ENCODE measurements around the gene DMRTC2. TPM values are rescaled to one million over a fixed set of nuclear protein-coding genes. Genes with fewer than 3 reads are reported as not detected.

The DMRTC2 gene
- polyA plus RNA-seq, 1 donor (not counting 4 experiments of a cell fraction or from before 2014, with no cell fraction given) = not detected

DNA sequence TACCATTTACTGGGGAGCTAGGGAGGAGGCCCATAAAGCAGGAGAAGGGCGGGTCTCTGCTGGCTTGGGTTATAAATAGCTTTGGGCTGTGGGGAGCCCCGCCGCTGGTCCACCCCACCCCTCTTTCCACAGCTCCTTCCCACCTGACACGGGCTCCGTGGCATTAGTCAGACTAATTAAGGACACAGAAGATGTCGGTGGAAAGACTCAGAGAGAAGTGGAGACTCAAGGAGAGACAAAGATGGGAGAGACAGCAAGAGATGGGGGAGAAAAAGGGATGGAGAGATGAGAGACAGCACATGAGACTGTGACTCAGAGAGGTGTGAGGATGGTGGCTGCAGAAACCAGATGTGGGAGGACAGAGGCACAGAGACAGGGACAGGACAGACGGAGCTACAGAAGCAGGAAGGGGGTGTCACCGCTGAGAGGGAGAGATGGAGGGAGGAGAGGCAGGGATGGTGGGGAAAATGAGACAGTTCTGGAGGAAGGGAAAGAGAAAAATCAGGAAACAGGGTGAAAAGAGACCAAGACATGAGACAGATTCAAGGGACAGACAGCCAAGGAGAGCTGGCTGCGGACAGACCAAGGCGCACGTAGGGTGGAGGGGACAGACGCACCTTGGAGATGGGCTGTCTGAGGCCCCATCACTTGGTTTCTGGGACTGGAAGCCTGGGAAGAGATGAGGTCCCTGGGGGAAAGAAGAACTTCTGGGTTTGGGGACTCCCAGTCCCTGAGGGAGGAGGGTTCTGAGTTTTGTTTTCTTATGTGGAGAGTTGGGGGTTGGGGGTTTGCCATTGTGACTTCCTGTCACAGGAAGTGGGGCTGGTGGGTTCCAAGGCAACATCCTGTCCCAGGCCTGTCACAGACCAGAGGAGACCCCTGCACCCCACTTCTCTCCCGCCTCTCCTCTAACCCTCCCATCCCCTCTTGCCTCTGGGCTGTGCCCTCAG is 42.2 kb downstream of the DMRTC2 start:
- DNase-seq (ENCODE audit: low read depth, low spot score) (no peak), FAIRE-seq (peak; percentile 69)
- no peaks in the 10 kb centered on the region for H3K27me3 ChIP-seq (ENCODE audit: control insufficient read depth, extremely low read depth, insufficient read depth, low read length)
- H2AFZ ChIP-seq (ENCODE audit: control insufficient read depth, low read length) = no peak overlapping the region
- H4K20me1 ChIP-seq (ENCODE audit: control insufficient read depth, extremely low read depth, insufficient read depth, low read length) = no peaks in the 10 kb centered on the region
- no peaks in the 10 kb centered on the region for H3K9me3 ChIP-seq (ENCODE audit: control insufficient read depth, low read depth, low read length)
- peak overlapping the region; percentile 80 for H3K9ac ChIP-seq (ENCODE audit: control insufficient read depth, extremely low read depth, insufficient read depth, low read length)
- H3K79me2 ChIP-seq (ENCODE audit: control insufficient read depth, insufficient read depth, low read length) = peaks cover 56% of the 10 kb centered on the region
- peaks cover 20% of the 10 kb centered on the region in 2 experiments for H3K36me3 ChIP-seq (ENCODE audit: control insufficient read depth in 2 of 2, extremely low read depth in 1 of 2, insufficient read depth in 2 of 2, low read length in 2 of 2)
- TF ChIP-seq EZH2 (IDR thresholded peaks at IDR 0.05; ENCODE audit: low read length) = no peak
- TF ChIP-seq, protein P1, sequence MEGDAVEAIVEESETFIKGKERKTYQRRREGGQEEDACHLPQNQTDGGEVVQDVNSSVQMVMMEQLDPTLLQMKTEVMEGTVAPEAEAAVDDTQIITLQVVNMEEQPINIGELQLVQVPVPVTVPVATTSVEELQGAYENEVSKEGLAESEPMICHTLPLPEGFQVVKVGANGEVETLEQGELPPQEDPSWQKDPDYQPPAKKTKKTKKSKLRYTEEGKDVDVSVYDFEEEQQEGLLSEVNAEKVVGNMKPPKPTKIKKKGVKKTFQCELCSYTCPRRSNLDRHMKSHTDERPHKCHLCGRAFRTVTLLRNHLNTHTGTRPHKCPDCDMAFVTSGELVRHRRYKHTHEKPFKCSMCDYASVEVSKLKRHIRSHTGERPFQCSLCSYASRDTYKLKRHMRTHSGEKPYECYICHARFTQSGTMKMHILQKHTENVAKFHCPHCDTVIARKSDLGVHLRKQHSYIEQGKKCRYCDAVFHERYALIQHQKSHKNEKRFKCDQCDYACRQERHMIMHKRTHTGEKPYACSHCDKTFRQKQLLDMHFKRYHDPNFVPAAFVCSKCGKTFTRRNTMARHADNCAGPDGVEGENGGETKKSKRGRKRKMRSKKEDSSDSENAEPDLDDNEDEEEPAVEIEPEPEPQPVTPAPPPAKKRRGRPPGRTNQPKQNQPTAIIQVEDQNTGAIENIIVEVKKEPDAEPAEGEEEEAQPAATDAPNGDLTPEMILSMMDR (optimal IDR thresholded peaks at IDR 0.05 in 1 of 3, IDR thresholded peaks at IDR 0.05 in 1 of 3, conservative IDR thresholded peaks at IDR 0.05 in 1 of 3; ENCODE audit: extremely low read depth in 1 of 3, insufficient read depth in 2 of 3, low read length in 3 of 3) = no peak
- H3K9me1 ChIP-seq (ENCODE audit: control insufficient read depth, extremely low read depth, insufficient read depth, low read length) = peaks cover 6% of the 10 kb centered on the region
- peak overlapping the region; percentile 74 for H3K4me2 ChIP-seq (ENCODE audit: control insufficient read depth, extremely low read depth, insufficient read depth, low read depth, low read length)
- H3K4me3 ChIP-seq (ENCODE audit: control insufficient read depth in 2 of 3, extremely low read depth in 1 of 3, insufficient read depth in 2 of 3, low read depth in 1 of 3, low read length in 3 of 3) = peak overlapping the region in 2 of 3 experiments; percentile 31 to 44
- dilution Hi-C loops (cut with MboI; ENCODE audit: extremely low pct_ligation_motif_present, low sequenced_read_pairs) = no loop called here
- H3K4me1 ChIP-seq (ENCODE audit: control insufficient read depth, extremely low read depth, insufficient read depth, low read length) = peaks cover 45% of the 10 kb centered on the region
- peak overlapping the region; percentile 82 for H3K27ac ChIP-seq (ENCODE audit: control insufficient read depth, insufficient read depth, low read length)

DNA sequence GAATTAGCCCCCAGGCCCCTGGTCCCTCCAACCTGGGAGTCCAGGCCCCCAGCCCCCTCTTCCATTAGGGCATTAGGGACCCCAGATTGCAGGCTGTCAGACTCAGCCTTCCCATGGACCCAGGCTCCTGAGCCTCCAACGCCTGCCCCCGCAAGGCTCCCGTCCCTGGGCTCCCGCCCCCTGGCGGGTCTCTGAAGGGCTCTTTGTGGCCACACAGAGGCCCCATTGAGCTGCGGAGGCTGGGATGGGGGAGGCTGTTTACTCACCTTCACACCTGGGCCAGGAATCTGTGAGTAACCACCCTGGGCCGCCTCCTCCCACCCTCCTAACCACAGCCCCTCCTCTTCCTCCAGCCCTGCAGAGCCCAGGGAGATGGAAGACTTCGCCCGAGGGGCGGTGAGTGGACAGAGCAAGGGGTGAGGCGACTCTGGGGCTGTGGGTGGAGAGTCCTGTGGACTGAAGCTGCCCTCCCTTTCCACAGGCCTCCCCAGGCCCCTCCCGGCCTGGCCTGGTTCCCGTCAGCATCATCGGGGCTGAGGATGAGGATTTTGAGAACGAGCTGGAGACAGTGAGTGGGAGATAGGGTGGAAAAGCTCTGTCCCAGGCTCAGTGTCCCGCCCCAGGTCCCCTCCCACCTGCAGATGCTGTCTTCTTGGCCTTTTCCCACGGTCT is 43.0 kb downstream of the DMRTC2 start:
- DNase-seq (ENCODE audit: low read depth, low spot score) = peak; percentile 98
- Histone ChIP-seq H3K4me3 (ENCODE audit: control insufficient read depth in 2 of 3, extremely low read depth in 1 of 3, insufficient read depth in 2 of 3, low read depth in 1 of 3, low read length in 3 of 3) (peak overlapping the region in 2 of 3 experiments; percentile 31 to 43), H3K4me2 (ENCODE audit: control insufficient read depth, extremely low read depth, insufficient read depth, low read depth, low read length) (peak overlapping the region; percentile 74), H3K9ac (ENCODE audit: control insufficient read depth, extremely low read depth, insufficient read depth, low read length) (peak overlapping the region; percentile 80), H3K9me3 (ENCODE audit: control insufficient read depth, low read depth, low read length) (no peaks in the 10 kb centered on the region), H4K20me1 (ENCODE audit: control insufficient read depth, extremely low read depth, insufficient read depth, low read length) (no peaks in the 10 kb centered on the region), H3K4me1 (ENCODE audit: control insufficient read depth, extremely low read depth, insufficient read depth, low read length) (peaks cover 39% of the 10 kb centered on the region), H3K27me3 (ENCODE audit: control insufficient read depth, extremely low read depth, insufficient read depth, low read length) (no peaks in the 10 kb centered on the region), H3K36me3 (ENCODE audit: control insufficient read depth in 2 of 2, extremely low read depth in 1 of 2, insufficient read depth in 2 of 2, low read length in 2 of 2) (peaks cover 27 to 28% of the 10 kb centered on the region in 2 experiments), H3K79me2 (ENCODE audit: control insufficient read depth, insufficient read depth, low read length) (peaks cover 58% of the 10 kb centered on the region), H3K27ac (ENCODE audit: control insufficient read depth, insufficient read depth, low read length) (peak overlapping the region; percentile 82), H3K9me1 (ENCODE audit: control insufficient read depth, extremely low read depth, insufficient read depth, low read length) (peaks cover 6% of the 10 kb centered on the region), H2AFZ (ENCODE audit: control insufficient read depth, low read length) (no peak overlapping the region)
- TF ChIP-seq EZH2 (IDR thresholded peaks at IDR 0.05; ENCODE audit: low read length) = no peak
- TF ChIP-seq, protein P1 (optimal IDR thresholded peaks at IDR 0.05 in 1 of 3, IDR thresholded peaks at IDR 0.05 in 1 of 3, conservative IDR thresholded peaks at IDR 0.05 in 1 of 3; ENCODE audit: extremely low read depth in 1 of 3, insufficient read depth in 2 of 3, low read length in 3 of 3) = peak; percentile 49 to 61 (median 50)
- peak; percentile 88 for FAIRE-seq
- dilution Hi-C loops (cut with MboI; ENCODE audit: extremely low pct_ligation_motif_present, low sequenced_read_pairs) = no loop called here

All from keratinocyte (primary cell).